C4-2B (cell line): ENCODE measurements around the gene NPAS3.

Experiments used
- CTCF ChIP-seq: fragments of 450-650 bp; conservative IDR thresholded peaks from 2 replicates; pipeline ENCODE4 v1.5.1; 2017; ENCODE audit warnings: mild to moderate bottlenecking
- ZFX ChIP-seq: fragments of 450-650 bp; IDR thresholded peaks from 2 replicates; pipeline ENCODE4 v1.6.1; 2017

- TF ChIP-seq CTCF (no peak), ZFX (no peak)
These were observed 164.8 kb downstream of the NPAS3 start for GRCh38 chr14:33103489-33103888.
